Stimulated activated naive CD4-positive, alpha-beta T cell (primary cell): ENCODE results near the gene TSR3.

Experiments
- DNase-seq, 6 experiments: peaks; one replicate each; lab custom pipeline; 2025; lab: John Stamatoyannopoulos, UW

Gene TSR3

GRCh38 chr16:1377406-1378010 is 25.8 kb upstream of the TSR3 start:
- no peak for DNase-seq

- no peak for DNase-seq
These were observed 24.2 kb upstream of the TSR3 start for GRCh38 chr16:1375741-1376410.

- DNase-seq, result no peak
These were observed 23.6 kb upstream of the TSR3 start for GRCh38 chr16:1375298-1375640.

GRCh38 chr16:1374418-1375297 is 23.0 kb upstream of the TSR3 start:
- no peak for DNase-seq

GRCh38 chr16:1372292-1372950 is 20.7 kb upstream of the TSR3 start:
- no peak for DNase-seq

GRCh38 chr16:1371054-1371978 is 19.6 kb upstream of the TSR3 start:
- DNase-seq, result no peak

GRCh38 chr16:1367486-1368174 is 16.0 kb upstream of the TSR3 start:
- DNase-seq, result no peak

GRCh38 chr16:1366712-1367299 is 15.1 kb upstream of the TSR3 start:
- no peak for DNase-seq

- DNase-seq, result no peak
These were observed 14.5 kb upstream of the TSR3 start for GRCh38 chr16:1366060-1366711.

- DNase-seq, result no peak
These were observed 12.8 kb upstream of the TSR3 start for GRCh38 chr16:1364510-1364909.

- DNase-seq, result peak; percentile 46 to 75 (median 54)
These were observed 11.9 kb upstream of the TSR3 start for GRCh38 chr16:1363501-1364041.

GRCh38 chr16:1362807-1363206 is 11.1 kb upstream of the TSR3 start:
- no peak for DNase-seq

GRCh38 chr16:1361685-1362360 is 10.1 kb upstream of the TSR3 start:
- DNase-seq, result no peak

- no peak for DNase-seq
These were observed 6.4 kb upstream of the TSR3 start for GRCh38 chr16:1357906-1358566.

GRCh38 chr16:1356061-1356900 is 4.6 kb upstream of the TSR3 start:
- no peak for DNase-seq

GRCh38 chr16:1355591-1355990 is 3.9 kb upstream of the TSR3 start:
- DNase-seq, result no peak

- DNase-seq, result no peak
These were observed 3.3 kb upstream of the TSR3 start for GRCh38 chr16:1354815-1355540.
